Astrocyte (in vitro differentiated cells and primary cell): ENCODE results near the gene UNCX.

Experiments
- CTCF ChIP-seq: IDR thresholded peaks from 2 replicates; pipeline ENCODE4 v1.5.1; 2011; ENCODE audit warnings: low read depth, mild to moderate bottlenecking, inconsistent platforms, low read length, moderate library complexity; ENCODE audit not compliant: insufficient read depth
- EZH2 ChIP-seq: IDR thresholded peaks from 2 replicates; pipeline ENCODE4 v1.6.1; 2012; ENCODE audit warnings: mild to moderate bottlenecking, low read length, inconsistent platforms; ENCODE audit not compliant: insufficient read depth

- TF ChIP-seq CTCF (no peak), EZH2 (no peak)
These were observed 31.9 kb downstream of the UNCX start for GRCh38 chr7:1264345-1265280.
